B cell (primary cell): ENCODE results near the gene NAV2. TPM values are rescaled to one million over a fixed set of nuclear protein-coding genes. Genes with fewer than 3 reads are reported as not detected.

Experiments used
- ATAC-seq: fragments of 200-7000 bp; cut with Tn5 transposase; one replicate; pipeline ENCODE4 v1.10.0; 2021; ENCODE audit warnings: low read depth, mild to moderate bottlenecking, moderate number of reproducible peaks, moderate library complexity
- CTCF ChIA-PET: fragments of 350-600 bp; sonication (Branson Sonifier 250); formaldehyde crosslinking; loops from one replicate; lab custom pipeline; 2021; ENCODE audit warnings: antibody characterized with exemption, inconsistent platforms; lab: Charles Lee
- POLR2A ChIA-PET: fragments of 350-600 bp; sonication (Branson Sonifier 250); formaldehyde crosslinking; loops from one replicate; lab custom pipeline; 2021; ENCODE audit warnings: antibody characterized with exemption; lab: Charles Lee
- DNase-seq: peaks from one replicate; pipeline ENCODE4 v3.0.0; 2013
- H2AFZ ChIP-seq: 2 replicates; pipeline ENCODE4 v1.6.1; 2012; ENCODE audit warnings: mild to moderate bottlenecking, low read depth, low read length; ENCODE audit not compliant: insufficient read depth, poor library complexity, severe bottlenecking
- H3K27ac ChIP-seq, 2 donors: 1 replicate in 1 of 2; 2 replicates in 1 of 2; pipeline ENCODE4 v1.5.1; 2012 to 2013; ENCODE audit warnings: low read length in 2 of 2, mild to moderate bottlenecking in 2 of 2, moderate library complexity in 1 of 2
- H3K27me3 ChIP-seq, 4 experiments: fragments of 200-600 bp in 1 of 4; sonication (generic) in 1 of 4; replicated peaks in 1 of 4; 1 replicate in 2 of 4; 2 replicates in 2 of 4; pipeline versions ENCODE4 v1.6.1 to v1.7.0; 2013 to 2016; ENCODE audit warnings: low read length in 3 of 4, mild to moderate bottlenecking in 2 of 4, mixed read lengths in 1 of 4, moderate library complexity in 1 of 4; ENCODE audit not compliant: insufficient read depth in 4 of 4, control insufficient read depth in 3 of 4; ENCODE audit errors: control extremely low read depth in 1 of 4
- H3K36me3 ChIP-seq, 2 experiments: replicated peaks in 1 of 2; 1 replicate in 1 of 2; 2 replicates in 1 of 2; pipeline versions ENCODE4 v1.6.1 to v1.7.1; 2013; ENCODE audit warnings: low read length in 1 of 2; ENCODE audit not compliant: insufficient read depth in 2 of 2, control insufficient read depth in 1 of 2; ENCODE audit errors: control extremely low read depth in 1 of 2, extremely low read depth in 1 of 2
- H3K4me1 ChIP-seq, 2 donors: fragments of 200-600 bp in 1 of 2; sonication (generic) in 1 of 2; 1 replicate in 1 of 2; 2 replicates in 1 of 2; pipeline versions ENCODE4 v1.5.1 to v1.6.1; 2013 to 2017; ENCODE audit warnings: low read length in 2 of 2; ENCODE audit not compliant: control insufficient read depth in 2 of 2, insufficient read depth in 2 of 2
- H3K4me2 ChIP-seq: replicated peaks from 2 replicates; pipeline ENCODE3; 2012; ENCODE audit warnings: mild to moderate bottlenecking, low read depth, low read length; ENCODE audit not compliant: poor library complexity, severe bottlenecking
- H3K4me3 ChIP-seq, 5 experiments: fragments of 200-600 bp in 1 of 5; sonication (generic) in 1 of 5; 1 replicate in 3 of 5; 2 replicates in 2 of 5; pipeline versions ENCODE4 v1.5.1 to v1.7.0; 2011 to 2016; ENCODE audit warnings: low read length in 4 of 5, mild to moderate bottlenecking in 4 of 5, low read depth in 2 of 5, control low read depth in 1 of 5, moderate library complexity in 1 of 5; ENCODE audit not compliant: insufficient read depth in 1 of 5; ENCODE audit errors: control extremely low read depth in 1 of 5, extremely low read depth in 1 of 5
- H3K79me2 ChIP-seq: fragments of 200-600 bp; sonication (generic); one replicate; pipeline ENCODE4 v1.6.0; 2016; ENCODE audit warnings: low read length; ENCODE audit not compliant: control insufficient read depth, insufficient read depth
- H3K9ac ChIP-seq: fragments of 200-600 bp; sonication (generic); 2 replicates; pipeline ENCODE4 v1.6.1; 2017; ENCODE audit warnings: mild to moderate bottlenecking, low read length, moderate library complexity
- H3K9me3 ChIP-seq, 3 donors: one replicate each; pipeline versions ENCODE4 v1.6.1 to v1.7.1; 2013; ENCODE audit warnings: low read length in 2 of 3; ENCODE audit not compliant: control insufficient read depth in 2 of 3, insufficient read depth in 1 of 3; ENCODE audit errors: control extremely low read depth in 1 of 3
- H4K20me1 ChIP-seq: 2 replicates; pipeline ENCODE4 v1.6.0; 2012; ENCODE audit warnings: mild to moderate bottlenecking, low read length; ENCODE audit not compliant: insufficient read depth, control insufficient read depth, poor library complexity, severe bottlenecking
- H3K27ac Mint-ChIP-seq: one replicate; pipeline ENCODE4 v1.8.0; 2021; ENCODE audit warnings: mixed read lengths
- H3K27me3 Mint-ChIP-seq: one replicate; pipeline ENCODE4 v1.8.0; 2021; ENCODE audit warnings: mixed read lengths
- H3K4me1 Mint-ChIP-seq: one replicate; pipeline ENCODE4 v1.8.0; 2021; ENCODE audit warnings: mixed read lengths
- H3K4me3 Mint-ChIP-seq: one replicate; pipeline ENCODE4 v1.8.0; 2021; ENCODE audit warnings: mixed read lengths
- H3K9me3 Mint-ChIP-seq: one replicate; pipeline ENCODE4 v1.8.0; 2022; ENCODE audit warnings: mixed read lengths; ENCODE audit not compliant: insufficient read depth
- CTCF ChIP-seq: fragments of 200-600 bp; IDR thresholded peaks from one replicate; pipeline ENCODE4 v1.8.0; 2022; ENCODE audit warnings: antibody characterized with exemption, mild to moderate bottlenecking
- EZH2 ChIP-seq: IDR thresholded peaks from 2 replicates; pipeline ENCODE4 v1.6.1; 2012; ENCODE audit warnings: borderline replicate concordance, low read depth, mild to moderate bottlenecking, moderate library complexity, low read length; ENCODE audit not compliant: insufficient read depth, poor library complexity, severe bottlenecking
- WGBS: methylation state at CpG from one replicate; pipeline ENCODE4 v1.1.5; 2013; ENCODE audit warnings: missing lambda C conversion rate; ENCODE audit not compliant: insufficient coverage; 5-methylcytosine and 5-hydroxymethylcytosine counted together
- intact Hi-C: fragments of 100-400 bp; cut with micrococcal nuclease; formaldehyde crosslinking; loops from one replicate; pipeline ENCODE4 v1.10.0; 2022
- polyA plus RNA-seq: library from polyadenylated mRNA; depleted of rRNA; stranded (reverse); fragments of >200 nt; gene quantifications from 2 replicates; pipeline ENCODE4 v1.2.3, GENCODE V29; 2012
- total RNA-seq, 2 donors: library from RNA; stranded (reverse); fragments of 120-200 nt in 1 of 2; gene quantifications; 1 replicate in 1 of 2; 2 replicates in 1 of 2; pipeline versions ENCODE4 v1.2.3 to v1.2.4, GENCODE V29; 2013 to 2022

The NAV2 gene
- total and polyA plus RNA-seq, 2 donors (not counting 1 experiment from before 2014, with no cell fraction given), result 0.82 to 22.2 TPM

GRCh38 chr11:19740586-19740985 is 27.9 kb downstream of the NAV2 start:
- Histone ChIP-seq H3K9me3 (no peaks in the 10 kb centered on the region), H3K9ac (no peak overlapping the region), H2AFZ (no peak overlapping the region), H3K79me2 (no peaks in the 10 kb centered on the region), H3K4me1 (no peaks in the 10 kb centered on the region), H3K36me3 (no peaks in the 10 kb centered on the region), H3K4me2 (no peak overlapping the region), H3K27me3 (no peaks in the 10 kb centered on the region), H3K27ac (no peak overlapping the region), H4K20me1 (no peaks in the 10 kb centered on the region), H3K4me3 (no peak overlapping the region)
- intact Hi-C loops, result no loop called here
- WGBS, result no CpG with 5 or more reads among the region's 1 CpG
- TF ChIP-seq EZH2 (no peak), CTCF (no peak)
- no peak overlapping the region for H3K4me3 Mint-ChIP-seq
- no peaks in the 10 kb centered on the region for H3K4me1 Mint-ChIP-seq
- H3K27ac Mint-ChIP-seq, result no peak overlapping the region
- H3K9me3 Mint-ChIP-seq, result no peaks in the 10 kb centered on the region
- ATAC-seq (no peak), DNase-seq (no peak)
- peaks cover 24% of the 10 kb centered on the region for H3K27me3 Mint-ChIP-seq
- POLR2A ChIA-PET, result no interaction called here
- CTCF ChIA-PET, result no interaction called here

- Histone ChIP-seq H3K36me3 (no peaks in the 10 kb centered on the region), H2AFZ (no peak overlapping the region), H3K4me2 (no peak overlapping the region), H3K9me3 (no peaks in the 10 kb centered on the region), H3K27ac (no peak overlapping the region), H4K20me1 (no peaks in the 10 kb centered on the region), H3K9ac (no peak overlapping the region), H3K27me3 (no peaks in the 10 kb centered on the region), H3K4me1 (no peaks in the 10 kb centered on the region), H3K4me3 (no peak overlapping the region), H3K79me2 (no peaks in the 10 kb centered on the region)
- CTCF ChIA-PET, result interaction anchor here (0.7 to 2.7 kb wide), 8 partner anchors 10 to 186 kb away, joined by 3 to 46 read pairs (median 4); no protein-coding TSS in a partner anchor
- Mint-ChIP-seq H3K4me1 (no peaks in the 10 kb centered on the region), H3K9me3 (no peaks in the 10 kb centered on the region), H3K27me3 (peaks cover 16% of the 10 kb centered on the region), H3K4me3 (no peak overlapping the region), H3K27ac (no peak overlapping the region)
- WGBS, result 0% methylated on average over 1 of the region's 2 CpGs
- ATAC-seq, result peak; percentile 54
- POLR2A ChIA-PET, result no interaction called here
- intact Hi-C loops, result loop anchor here (1.0 kb wide), 1 partner anchor 178 kb away; no protein-coding TSS in a partner anchor
- TF ChIP-seq CTCF (peak; percentile 77), EZH2 (no peak)
- peak; percentile 54 for DNase-seq
Measured at GRCh38 chr11:19742588-19743292, 30.1 kb downstream of the NAV2 start.
